ENCODE data around the gene ZNF853.

DNA sequence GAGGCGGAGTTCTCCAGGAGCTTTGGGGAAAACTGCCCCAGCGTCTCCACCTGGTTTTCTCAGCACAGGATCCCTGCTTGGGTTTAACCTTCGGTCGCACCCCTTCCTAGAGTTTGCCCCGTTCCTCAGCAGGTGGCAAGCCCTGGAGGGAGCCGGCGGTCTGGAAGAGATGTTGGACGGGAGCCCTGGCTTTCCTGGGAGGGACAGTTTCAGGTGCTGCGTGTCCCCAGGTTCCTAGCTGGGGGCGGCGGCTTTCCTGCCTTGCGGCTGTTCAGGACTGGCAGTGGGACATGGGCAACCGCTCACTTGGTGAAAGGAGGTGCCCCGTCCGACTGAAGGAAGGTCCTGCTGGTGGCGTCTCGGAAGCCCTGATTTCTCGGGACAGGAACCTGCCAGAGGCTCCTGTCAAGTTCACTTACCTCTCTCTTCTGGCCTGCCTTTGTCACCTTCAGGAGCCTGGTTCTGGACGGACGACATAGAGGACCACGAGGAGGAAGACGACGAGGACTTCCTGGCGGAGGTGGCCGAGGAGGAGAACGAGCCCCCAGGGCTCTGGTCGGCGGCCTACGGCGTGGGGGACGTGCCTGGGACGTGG lies 36.5 kb downstream of the ZNF853 start:
- TF ChIP-seq CTCF (IDR thresholded peaks at IDR 0.05; ENCODE audit: borderline replicate concordance, extremely low read depth, low read length, poor library complexity, severe bottlenecking) (no peak), EZH2 (IDR thresholded peaks at IDR 0.05; ENCODE audit: borderline replicate concordance, low read depth, low read length, severe bottlenecking) (no peak)

Measured in DND-41 (cell line).